HG03095 (cell line): Measurements from ENCODE around the gene STRA8.

Experiments used
- ATAC-seq: cut with Tn5 transposase; IDR thresholded peaks from one replicate; pipeline ENCODE4 v1.9.1; 2021; ENCODE audit warnings: moderate library complexity; ENCODE audit not compliant: unreplicated experiment

Gene STRA8

GRCh38 chr7:135236727-135237126, 3.1 kb downstream of the STRA8 start:
- peak; percentile 75 for ATAC-seq

- no peak for ATAC-seq
Measured at GRCh38 chr7:135238112-135238744, 4.6 kb downstream of the STRA8 start.

- no peak for ATAC-seq
Measured at GRCh38 chr7:135239263-135239662, 5.6 kb downstream of the STRA8 start.

GRCh38 chr7:135240441-135240840, 6.8 kb downstream of the STRA8 start:
- ATAC-seq: no peak

- ATAC-seq: no peak
Measured at GRCh38 chr7:135242096-135242684, 8.6 kb downstream of the STRA8 start.

- no peak for ATAC-seq
Measured at GRCh38 chr7:135245226-135246190, 11.9 kb downstream of the STRA8 start.

- no peak for ATAC-seq
Measured at GRCh38 chr7:135246191-135246825, 12.7 kb downstream of the STRA8 start.

- no peak for ATAC-seq
Measured at GRCh38 chr7:135247746-135248471, 14.3 kb downstream of the STRA8 start.

- no peak for ATAC-seq
Measured at GRCh38 chr7:135248546-135248945, 14.9 kb downstream of the STRA8 start.

GRCh38 chr7:135251496-135252391, 18.1 kb downstream of the STRA8 start:
- ATAC-seq: no peak

- no peak for ATAC-seq
Measured at GRCh38 chr7:135253851-135254771, 20.5 kb downstream of the STRA8 start.

GRCh38 chr7:135257790-135258189, 24.2 kb downstream of the STRA8 start:
- ATAC-seq: no peak

GRCh38 chr7:135258585-135258984, 24.9 kb downstream of the STRA8 start:
- ATAC-seq: no peak

- no peak for ATAC-seq
Measured at GRCh38 chr7:135259702-135260101, 26.1 kb downstream of the STRA8 start.

GRCh38 chr7:135260470-135260869, 26.8 kb downstream of the STRA8 start:
- ATAC-seq: no peak

- no peak for ATAC-seq
Measured at GRCh38 chr7:135260930-135261721, 27.5 kb downstream of the STRA8 start.

GRCh38 chr7:135262623-135263320, 29.1 kb downstream of the STRA8 start:
- ATAC-seq: no peak
